ENCODE results near the gene SLC5A5. TPM values are rescaled to one million over a fixed set of nuclear protein-coding genes. Genes with fewer than 3 reads are reported as not detected.
"Not testable (repeated sequence)": the region's sequence is repeated elsewhere in the genome, so short reads cannot be mapped to it uniquely, and the experiment has no call there.

SLC5A5 gene
- total RNA-seq, 1 donor from 2014 or later, result 2.2 TPM

DNA sequence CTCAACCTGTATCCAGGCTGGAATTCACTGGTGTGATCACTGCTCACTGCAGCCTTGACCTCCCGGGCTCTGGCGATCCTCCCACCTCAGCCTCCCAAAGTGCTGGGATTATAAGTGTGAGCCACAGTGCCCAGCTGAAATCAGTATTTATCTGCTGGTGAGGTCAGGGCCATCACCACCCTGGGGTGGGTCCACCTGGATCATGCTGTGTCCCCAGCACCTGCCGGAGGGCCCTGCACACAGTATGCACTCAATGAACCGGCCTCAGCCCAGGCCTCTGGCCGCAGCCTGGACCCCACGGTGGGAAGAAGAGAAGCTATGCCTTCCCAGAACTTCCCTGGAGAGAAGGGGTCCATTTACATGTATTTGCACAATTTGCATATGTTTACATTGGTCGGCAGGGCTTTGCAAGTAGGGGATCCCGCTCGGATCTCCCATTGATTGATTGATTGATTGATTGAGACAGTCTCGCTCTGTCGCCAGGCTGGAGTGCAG lies 2.6 kb upstream of the SLC5A5 start:
- intact Hi-C loops (cut with micrococcal nuclease), result no loop called here

DNA sequence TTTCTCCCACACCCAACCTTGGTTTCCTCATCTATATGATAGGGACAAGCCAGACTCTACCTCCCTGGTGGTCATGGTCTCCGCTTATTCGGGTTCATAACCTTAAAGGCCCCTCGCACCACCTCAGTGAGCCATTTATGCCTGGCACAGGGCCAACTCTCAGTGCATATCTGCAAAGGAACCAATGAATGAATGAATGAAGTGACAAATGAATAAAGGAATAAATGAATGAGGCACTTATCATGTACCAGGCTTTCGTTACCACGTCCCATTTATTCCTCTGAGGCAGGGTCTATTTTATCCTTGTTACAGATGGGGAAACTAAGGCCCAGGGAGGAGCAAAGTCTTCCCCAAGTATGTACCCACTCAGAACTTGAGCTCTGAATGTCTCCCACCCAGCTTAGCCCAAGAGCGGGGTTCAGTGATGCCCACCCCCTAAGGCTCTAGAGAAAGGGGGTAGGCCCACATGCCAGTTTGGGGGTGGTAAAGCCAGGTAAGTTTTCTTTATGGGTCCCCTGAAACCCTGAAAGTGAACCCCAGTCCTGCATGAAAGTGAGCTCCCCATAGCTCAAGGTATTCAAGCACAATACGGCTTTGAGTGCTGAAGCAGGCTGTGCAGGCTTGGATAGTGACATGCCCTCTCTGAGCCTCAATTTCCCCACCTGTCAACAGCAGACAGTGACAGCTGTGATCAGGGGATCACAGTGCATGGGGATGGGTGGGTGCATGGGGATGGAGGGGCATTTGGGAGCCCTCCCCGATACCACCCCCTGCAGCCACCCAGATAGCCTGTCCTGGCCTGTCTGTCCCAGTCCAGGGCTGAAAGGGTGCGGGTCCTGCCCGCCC lies 490 bp upstream of the SLC5A5 start:
- intact Hi-C loops (cut with micrococcal nuclease), result loop anchor here (5.0 kb wide), 2 partner anchors 126 to 154 kb away; partner anchors contain the start of gene MAP1S

GRCh38 chr19:17872251-17873001 lies 681 bp downstream of the SLC5A5 start:
- intact Hi-C loops (cut with micrococcal nuclease), result loop anchor here (5.0 kb wide), 2 partner anchors 125 to 155 kb away; partner anchors contain the start of gene MAP1S

GRCh38 chr19:17873786-17874757 lies 2.3 kb downstream of the SLC5A5 start:
- intact Hi-C loops (cut with micrococcal nuclease), result loop anchor here (1.0 to 5.0 kb wide), 6 partner anchors 15 to 335 kb away; partner anchors contain the start of genes MAP1S and RPL18A

DNA sequence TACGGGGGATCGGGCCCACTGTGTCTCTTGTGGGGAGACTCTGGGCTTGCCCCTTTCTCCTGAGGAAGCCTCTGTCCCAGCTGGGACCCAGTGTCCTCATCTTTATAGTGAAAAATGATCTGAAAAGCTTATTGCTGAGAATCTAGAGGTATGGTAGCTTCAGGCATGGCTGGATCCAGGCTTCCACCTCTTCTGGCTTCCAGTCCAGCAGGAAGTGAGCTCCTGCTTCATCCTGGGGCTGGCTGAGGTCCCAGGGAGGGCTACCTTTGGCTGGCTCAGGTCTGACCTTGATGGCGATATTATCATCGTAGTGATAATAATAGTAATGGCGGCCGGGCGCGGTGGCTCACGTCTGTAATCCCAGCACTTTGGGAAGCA lies 3.0 kb downstream of the SLC5A5 start:
- intact Hi-C loops (cut with micrococcal nuclease), result loop anchor here (1.0 to 5.0 kb wide), 6 partner anchors 15 to 335 kb away; partner anchors contain the start of genes MAP1S and RPL18A

DNA sequence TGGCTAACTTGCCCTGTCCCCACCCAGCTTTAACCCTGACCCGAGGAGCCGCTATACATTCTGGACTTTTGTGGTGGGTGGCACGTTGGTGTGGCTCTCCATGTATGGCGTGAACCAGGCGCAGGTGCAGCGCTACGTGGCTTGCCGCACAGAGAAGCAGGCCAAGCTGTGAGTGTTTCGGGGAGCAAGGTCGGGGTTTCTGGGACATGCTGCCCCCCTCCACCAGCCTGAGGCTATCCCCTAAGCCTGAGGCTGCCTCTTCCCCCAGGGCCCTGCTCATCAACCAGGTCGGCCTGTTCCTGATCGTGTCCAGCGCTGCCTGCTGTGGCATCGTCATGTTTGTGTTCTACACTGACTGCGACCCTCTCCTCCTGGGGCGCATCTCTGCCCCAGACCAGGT lies 6.0 kb downstream of the SLC5A5 start:
- intact Hi-C loops (cut with micrococcal nuclease), result no loop called here

DNA sequence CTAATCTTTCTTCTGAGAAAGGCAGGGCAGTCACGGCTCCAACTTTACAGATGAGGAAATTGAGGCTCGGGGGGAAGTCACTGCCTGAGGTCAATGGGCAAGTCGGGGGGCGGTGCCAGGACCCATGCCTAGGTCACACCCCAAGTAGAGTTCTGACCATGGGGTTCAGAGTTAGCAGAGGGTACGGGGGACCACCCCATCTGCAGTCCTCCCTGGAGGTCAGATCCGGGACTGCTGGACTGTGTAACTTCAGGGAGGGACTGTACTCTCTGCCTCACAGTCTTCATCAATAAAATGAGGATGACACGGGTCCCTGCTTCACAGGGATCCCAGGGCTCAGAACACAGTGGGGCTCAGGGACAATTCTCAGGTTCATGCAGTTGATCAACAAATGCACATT lies 7.7 kb downstream of the SLC5A5 start:
- intact Hi-C loops (cut with micrococcal nuclease), result no loop called here

DNA sequence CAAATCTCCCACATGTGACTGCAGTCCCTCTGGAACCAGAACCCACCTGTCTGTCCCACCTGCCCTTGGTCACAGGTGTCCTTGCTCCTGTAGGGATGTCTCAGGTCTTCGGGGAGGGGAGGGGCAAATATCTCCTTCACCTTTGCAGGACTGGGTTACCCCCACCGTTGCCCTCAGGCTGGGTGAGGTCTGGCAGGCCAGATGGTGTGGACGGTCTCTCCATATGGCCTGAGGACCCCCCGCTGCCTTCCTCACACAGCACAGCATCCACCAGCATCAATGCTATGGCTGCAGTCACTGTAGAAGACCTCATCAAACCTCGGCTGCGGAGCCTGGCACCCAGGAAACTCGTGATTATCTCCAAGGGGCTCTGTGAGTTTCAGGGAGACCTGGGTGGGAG lies 10.0 kb downstream of the SLC5A5 start:
- intact Hi-C loops (cut with micrococcal nuclease), result no loop called here

DNA sequence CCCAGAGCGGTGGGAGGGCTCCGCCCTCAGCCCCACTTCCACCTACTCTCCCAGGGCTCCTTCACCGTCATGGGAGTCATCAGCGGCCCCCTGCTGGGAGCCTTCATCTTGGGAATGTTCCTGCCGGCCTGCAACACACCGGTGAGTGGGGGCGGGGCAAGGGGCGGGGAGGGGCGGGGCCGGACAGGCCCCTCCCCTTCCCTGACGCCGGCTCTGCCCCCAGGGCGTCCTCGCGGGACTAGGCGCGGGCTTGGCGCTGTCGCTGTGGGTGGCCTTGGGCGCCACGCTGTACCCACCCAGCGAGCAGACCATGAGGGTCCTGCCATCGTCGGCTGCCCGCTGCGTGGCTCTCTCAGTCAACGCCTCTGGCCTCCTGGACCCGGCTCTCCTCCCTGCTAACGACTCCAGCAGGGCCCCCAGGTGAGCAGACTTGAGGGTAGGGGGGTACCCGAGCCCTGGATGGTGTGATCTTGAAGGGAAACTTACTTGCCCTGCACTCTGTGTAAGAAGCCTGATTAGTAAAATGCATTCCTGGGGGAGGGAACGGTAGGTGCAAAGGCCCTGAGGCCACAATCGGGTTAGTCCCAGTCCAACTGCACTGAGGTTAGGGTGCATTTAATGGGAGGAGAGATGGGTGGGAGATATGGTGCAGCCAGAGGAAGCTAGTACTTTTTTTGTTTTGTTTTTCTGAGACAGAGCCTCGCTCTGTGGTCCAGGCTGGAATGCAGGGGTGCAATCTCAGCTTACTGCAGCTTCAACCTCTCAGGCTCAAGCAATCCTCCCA lies 12.1 kb downstream of the SLC5A5 start:
- intact Hi-C loops (cut with micrococcal nuclease), result no loop called here

DNA sequence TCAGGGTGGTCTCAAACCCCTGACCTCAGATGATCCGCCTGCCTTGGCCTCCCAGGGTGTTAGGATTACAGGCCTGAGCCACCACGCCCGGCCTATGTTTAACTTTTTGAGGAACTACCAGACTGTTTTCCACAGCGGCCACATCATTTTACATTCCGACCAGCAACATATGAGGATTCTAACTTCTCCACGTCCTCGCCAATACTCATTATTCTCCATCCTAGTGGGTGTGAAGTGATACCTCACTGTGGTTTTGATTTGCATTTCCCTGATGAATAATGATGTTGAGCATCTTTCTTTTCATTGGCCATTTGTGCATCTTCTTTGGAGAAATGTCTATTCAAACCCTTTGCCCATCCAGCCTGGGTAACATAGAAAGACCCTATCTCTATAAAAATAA lies 14.8 kb downstream of the SLC5A5 start:
- intact Hi-C loops (cut with micrococcal nuclease), result no loop called here

DNA sequence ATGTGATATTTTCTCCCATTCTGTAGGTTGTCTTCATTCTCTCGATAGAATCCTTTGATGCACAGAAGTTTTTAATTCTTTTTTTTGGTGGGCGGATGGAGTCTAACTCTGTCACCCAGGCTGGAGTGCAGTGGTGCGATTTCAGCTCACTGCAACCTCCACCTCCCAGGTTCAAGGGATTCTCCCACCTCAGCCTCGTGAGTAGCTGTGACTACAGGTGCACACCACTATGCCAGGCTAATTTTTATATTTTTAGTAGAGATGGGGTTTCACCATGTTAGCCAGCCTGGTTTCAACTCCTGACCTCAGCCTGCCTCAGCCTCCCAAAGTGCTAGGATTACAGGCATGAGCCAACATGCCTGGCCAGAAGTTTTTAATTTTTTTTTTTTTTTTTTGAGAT lies 15.5 kb downstream of the SLC5A5 start:
- intact Hi-C loops (cut with micrococcal nuclease), result not testable (repeated sequence)

DNA sequence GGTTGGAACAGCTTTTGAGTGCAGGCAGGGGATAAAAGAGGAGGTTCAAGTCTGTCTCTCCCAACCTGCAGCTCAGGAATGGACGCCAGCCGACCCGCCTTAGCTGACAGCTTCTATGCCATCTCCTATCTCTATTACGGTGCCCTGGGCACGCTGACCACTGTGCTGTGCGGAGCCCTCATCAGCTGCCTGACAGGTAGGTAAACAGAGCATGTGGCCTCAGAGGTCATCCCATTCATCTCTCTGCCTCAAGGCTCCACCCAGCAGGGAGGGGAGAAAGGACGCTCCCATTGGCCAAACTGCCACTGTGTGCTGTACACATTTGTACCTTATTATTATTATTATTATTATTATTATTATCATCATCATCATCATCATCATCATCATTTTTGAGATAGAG lies 16.5 kb downstream of the SLC5A5 start:
- intact Hi-C loops (cut with micrococcal nuclease), result no loop called here

- intact Hi-C loops (cut with micrococcal nuclease), result no loop called here
Measured at GRCh38 chr19:17889609-17890214, 18.0 kb downstream of the SLC5A5 start.

DNA sequence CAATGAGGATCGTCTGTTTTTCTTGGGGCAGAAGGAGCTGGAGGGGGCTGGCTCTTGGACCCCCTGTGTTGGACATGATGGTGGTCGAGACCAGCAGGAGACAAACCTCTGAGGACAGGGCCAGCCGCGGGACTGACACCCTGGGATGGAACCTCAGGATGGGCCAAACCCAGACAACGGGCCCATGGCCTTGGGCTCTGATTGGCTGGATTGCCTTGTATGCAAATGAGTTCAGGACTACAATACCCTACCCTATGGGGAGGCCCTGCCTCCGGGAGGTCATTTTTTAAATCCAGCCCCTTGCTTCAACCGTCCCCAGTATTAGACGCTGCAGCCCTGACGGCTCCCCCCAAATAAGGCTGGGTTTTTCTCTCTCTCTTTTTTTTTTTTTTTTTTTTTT lies 22.0 kb downstream of the SLC5A5 start:
- intact Hi-C loops (cut with micrococcal nuclease), result no loop called here

GRCh38 chr19:17902701-17903100 lies 31.0 kb downstream of the SLC5A5 start:
- intact Hi-C loops (cut with micrococcal nuclease), result no loop called here

GRCh38 chr19:17908244-17908643 lies 36.5 kb downstream of the SLC5A5 start:
- intact Hi-C loops (cut with micrococcal nuclease), result no loop called here

- intact Hi-C loops (cut with micrococcal nuclease), result no loop called here
Measured at GRCh38 chr19:17909003-17909732, 37.4 kb downstream of the SLC5A5 start.

DNA sequence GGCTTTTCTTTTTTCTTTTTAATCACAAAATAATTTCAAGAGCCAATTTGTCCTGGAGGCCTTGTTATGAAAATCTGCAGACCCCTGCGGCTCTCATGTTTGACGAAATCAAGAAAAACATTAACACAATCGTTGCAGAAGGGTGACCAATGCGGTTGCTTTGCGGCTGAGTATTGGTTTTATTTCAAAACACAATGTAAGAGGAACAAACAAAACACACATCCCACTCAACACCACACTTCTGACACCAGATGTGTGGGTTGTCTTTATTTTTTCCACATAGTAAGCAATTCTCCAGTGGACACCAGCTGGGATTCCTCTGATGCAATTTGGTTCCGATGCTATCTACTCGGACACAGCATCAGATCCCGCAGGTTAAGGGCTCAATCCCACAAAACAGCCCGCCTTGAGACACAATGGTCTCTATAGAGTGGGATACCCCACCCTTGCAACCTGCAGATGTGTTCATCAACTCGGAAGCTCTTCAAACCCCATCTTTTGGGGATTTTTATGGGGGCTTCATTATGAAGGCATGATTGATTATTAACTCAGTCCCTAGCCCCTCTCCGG lies 39.1 kb downstream of the SLC5A5 start:
- intact Hi-C loops (cut with micrococcal nuclease), result no loop called here

Measured in T-helper 1 cell treated with Interleukin-12 subunit alpha and Interleukin-12 subunit beta and Interleukin-4 antibody, amounts not matched to agents 30 ng/mL and 1 ng/mL, for 36 hours (primary cell).